ENCODE data around the gene YPEL2. TPM values are rescaled to one million over a fixed set of nuclear protein-coding genes. Genes with fewer than 3 reads are reported as not detected.
"Not testable (repeated sequence)": the region's sequence is repeated elsewhere in the genome, so short reads cannot be mapped to it uniquely, and the experiment has no call there.

YPEL2 gene
- total RNA-seq, 1 experiment from 2014 or later = 0.15 TPM

DNA sequence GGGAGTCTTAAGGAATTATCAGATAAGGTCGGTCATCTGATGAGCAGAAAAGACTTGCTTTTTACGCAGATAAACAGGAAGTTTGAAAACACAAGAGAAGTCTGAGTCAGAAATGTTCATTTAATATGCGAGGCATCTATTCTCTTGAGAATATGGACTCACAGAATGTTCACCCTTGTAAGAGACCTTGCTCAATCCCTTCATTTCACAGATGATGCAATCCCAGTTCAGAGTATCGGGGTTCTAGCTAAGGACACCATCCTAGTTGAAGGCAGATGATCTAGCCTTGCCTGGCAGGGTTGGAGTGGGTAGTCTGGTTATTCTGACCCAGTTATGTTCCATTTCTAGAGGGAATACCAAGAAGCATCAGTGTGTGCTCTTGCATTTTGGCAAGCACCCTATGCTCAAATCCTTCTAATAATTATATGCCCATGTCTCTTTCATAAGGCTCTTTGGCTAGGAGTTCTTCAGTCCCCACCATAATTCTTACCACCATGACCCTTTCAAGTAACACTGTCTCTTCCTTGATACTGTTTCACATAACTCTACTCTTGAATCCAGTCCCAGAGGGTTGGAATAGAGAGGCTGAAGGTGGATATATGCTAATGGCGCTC is 42.5 kb downstream of the YPEL2 start:
- DNase-seq (ENCODE audit: extremely low read depth, low read depth) = no peak

DNA sequence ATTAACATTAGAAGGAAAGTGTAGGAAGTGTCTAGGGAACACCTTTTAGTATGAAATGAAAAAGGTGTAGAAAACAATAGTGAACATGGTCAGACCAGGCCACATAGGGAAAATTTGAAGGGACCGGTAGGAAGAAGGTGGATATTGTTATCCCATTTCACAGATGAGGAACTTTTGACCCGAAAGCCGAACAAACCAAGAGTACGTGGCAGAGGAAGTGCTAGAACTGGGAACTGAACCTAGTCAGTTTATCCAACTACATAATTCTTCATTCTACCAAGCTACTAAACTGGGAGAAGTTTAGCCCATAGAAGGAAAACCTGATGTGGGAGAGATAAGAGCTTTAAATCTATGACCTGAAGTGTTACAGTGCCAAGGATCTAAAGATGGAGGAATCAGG is 43.2 kb downstream of the YPEL2 start:
- DNase-seq (ENCODE audit: extremely low read depth, low read depth) = no peak

DNA sequence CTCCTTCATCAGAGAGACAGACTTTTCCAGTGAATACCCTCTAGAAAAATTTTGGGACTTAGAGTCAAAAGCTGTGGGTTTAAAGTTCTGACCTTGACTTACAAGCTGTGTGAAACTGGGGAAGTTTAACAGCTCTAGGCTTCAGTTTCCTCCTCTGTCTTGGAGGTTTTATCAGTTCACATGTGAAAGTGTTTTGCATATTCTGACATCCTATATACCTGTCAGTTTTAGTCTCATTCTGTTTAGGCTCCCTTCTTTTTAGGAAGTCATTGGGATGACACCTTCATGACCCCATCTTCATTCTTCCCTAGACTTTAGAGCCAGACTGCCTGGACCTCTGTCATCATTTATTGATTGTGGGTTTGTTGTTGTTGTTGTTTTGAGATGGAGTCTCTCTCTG is 44.4 kb downstream of the YPEL2 start:
- no peak for DNase-seq (ENCODE audit: extremely low read depth, low read depth)

DNA sequence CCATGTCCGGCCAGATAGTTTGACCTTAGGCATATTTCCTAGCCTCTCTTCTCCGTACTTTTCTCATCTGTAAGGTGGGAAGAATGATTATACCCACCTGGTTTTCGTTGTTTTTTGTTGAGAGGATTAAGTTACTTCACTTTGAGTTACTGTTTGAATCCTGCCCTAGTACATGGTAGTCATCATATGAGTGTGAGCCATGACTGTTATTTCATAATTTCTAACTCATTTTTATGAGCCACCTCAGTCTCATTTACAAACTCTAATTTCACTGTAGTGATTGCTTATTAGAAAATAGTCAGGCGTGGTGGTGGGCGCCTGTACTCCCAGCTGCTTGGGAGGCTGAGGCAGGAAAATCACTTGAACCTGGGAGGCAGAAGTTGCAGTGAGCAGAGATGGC is 45.1 kb downstream of the YPEL2 start:
- no peak for DNase-seq (ENCODE audit: extremely low read depth, low read depth)

DNA sequence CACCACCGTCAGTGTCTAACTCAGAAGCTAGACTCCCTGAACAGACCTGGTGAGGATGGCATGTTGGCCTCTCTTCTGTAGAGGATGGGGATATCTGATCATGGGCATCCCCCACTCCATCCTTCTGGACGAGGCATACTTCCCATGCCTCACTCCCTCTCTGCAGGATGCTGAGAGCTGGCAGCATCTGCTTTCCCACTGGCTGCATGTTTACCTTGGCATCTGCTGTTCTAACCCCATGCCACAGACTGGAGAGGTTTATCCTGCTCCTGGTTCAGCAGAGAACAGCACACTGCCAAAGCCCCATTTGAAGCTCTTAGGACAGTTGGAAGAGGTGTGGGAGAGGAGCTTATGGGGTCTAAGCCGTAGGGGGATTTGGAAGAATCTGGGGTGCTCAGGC is 46.0 kb downstream of the YPEL2 start:
- no peak for DNase-seq (ENCODE audit: extremely low read depth, low read depth)

DNA sequence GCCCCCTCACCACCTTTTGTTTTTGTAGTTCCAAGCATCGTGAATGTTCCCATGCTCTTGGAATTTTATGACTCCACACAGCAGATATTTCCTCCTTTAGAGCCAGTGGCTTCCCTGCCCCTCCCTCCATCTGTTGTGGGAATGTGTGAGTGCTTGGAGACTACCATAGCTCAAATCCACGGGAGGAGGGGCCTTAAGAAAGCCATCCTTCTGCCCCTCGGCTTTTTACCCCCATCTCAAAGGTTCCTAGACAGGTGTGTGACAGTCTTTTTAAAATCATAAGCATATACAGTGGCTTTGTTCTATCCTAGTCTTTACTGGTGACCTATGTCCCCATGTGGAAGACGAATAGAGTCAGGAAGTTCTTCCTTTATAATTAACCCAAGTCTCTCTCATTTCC is 47.2 kb downstream of the YPEL2 start:
- DNase-seq (ENCODE audit: extremely low read depth, low read depth) = no peak

DNA sequence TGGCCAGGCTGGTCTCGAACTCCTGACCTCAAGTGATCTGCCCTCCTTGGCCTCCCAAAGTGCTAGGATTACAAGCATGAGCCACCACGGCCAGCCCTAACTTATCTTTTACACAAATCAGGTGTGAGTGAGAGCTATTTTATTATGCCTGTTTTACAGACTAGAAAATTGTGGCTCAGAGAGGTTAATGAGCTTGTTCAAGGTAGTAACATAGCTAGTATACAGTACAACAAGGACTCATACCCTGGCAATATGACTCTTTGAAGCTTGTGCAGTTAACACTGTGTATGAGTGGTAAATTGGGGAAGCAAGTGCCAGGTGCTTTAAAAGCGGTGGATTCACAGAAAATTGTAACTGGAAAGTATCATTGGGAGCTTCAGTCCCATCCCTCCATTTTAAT is 49.0 kb downstream of the YPEL2 start:
- DNase-seq (ENCODE audit: extremely low read depth, low read depth) = no peak

DNA sequence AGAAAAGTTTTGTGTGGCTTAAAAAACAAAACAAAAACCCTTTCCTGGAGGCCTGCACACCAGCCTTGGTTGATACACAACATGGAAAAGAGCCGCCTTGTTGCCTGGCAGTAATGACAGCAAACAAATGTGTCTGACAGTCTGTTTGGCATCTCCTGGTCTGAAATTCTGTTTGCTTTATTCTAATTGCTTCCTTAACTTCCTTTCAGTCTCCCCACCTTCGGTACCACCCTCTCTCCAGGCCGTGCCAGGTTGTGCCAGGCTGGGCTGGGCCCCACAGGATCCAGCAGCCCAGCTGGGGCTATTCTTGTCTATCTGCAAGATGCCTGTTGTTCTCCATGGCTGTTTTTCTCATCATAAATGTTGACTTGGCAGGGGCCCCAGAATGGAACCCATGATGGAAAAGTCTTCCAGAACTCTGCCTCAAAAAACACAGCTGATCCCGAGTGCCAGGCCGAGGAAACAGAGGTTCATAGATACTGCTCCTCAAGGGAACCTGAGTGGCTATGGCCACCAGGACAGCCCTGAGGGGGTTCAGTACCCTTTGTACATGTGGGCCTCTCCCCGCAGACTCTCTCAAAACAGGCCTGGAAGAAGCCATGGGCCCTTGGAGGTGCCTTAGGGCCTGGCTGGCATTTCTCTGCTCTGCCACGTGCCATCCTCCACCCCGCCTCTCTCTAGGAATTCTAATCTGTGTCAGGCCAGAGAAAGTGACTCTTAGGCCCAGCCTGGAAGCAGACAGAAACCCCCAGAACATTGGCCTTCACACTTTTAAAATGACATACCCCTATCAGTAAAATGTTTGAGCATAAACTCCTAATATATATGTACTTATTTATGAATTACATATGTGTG is 50.5 kb downstream of the YPEL2 start:
- no peak for DNase-seq (ENCODE audit: extremely low read depth, low read depth)

DNA sequence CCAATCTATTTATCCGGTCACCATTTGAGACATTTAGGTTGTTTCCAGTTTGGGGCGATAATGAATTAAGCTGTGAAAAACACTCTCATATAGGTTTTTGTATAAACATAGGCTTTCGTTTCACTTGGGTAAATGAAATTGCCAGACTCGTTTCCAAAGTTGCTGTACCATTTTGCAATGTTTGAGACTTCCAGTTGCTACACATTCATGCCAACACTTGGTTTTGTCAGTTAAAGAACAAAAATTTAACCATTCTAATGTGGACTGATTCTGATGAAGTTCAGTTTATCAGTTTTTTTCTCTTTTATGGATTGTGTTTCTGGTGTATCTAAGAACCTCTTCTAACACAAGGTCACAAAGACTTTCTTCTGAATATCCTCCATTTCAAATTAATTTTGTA is 52.4 kb downstream of the YPEL2 start:
- DNase-seq (ENCODE audit: extremely low read depth, low read depth) = no peak

DNA sequence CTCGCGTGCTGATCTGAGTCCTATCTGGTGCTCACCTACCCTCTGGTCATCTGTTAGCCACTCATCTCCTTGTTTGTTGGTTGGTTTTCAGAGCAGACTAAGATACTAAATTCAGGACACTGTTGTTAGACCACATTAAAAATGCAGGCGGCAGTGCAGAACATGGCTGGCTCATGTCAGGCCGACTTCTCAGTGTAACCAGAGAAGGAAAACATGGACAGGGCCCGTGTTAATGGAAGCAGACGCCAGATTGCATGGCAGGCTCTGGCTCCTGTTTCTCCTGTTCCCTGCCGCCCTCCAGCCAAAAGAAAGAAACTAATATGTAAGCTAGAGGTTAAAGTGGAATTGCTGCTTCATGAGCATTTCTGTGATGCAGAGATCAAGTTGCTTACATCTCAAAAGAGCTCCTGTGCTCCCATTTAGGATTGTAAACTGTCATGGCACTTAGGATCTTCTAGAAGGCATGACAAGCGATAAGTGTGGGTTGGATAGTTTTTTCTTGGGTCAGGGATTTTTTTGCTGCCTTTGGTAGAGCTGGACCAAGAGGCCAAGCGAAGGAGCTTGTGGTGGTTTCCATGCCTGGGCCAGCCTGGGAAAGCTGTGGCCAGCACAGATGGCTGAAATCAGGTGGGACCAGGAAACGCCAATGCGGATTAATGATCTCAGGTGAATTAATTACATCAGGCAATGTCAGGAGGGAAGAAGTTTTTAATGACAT is 56.1 kb downstream of the YPEL2 start:
- DNase-seq (ENCODE audit: extremely low read depth, low read depth) = no peak

DNA sequence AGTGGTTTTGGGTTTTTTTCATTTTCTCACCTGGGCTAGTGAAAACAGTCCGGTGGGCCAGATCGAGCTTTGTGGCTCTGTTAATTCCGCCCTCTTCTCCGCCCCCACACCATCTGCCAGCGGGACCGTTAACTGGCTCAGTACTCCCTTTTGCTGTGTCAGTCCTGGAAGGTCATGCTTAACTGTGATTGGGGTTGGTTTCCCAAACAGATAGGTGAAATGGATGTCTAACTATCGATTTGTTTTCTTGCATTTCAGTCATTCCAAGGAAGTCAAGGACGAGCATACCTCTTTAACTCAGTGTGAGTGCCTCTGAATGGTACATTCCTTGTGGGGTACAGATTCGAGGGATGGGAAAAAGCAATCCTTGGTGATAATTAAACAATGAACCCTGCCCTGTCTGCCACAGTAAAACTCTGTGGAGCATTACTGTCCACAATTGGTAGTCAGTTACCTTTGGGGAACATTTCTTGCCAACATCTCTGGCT is 56.7 kb downstream of the YPEL2 start:
- DNase-seq (ENCODE audit: extremely low read depth, low read depth) = no peak

DNA sequence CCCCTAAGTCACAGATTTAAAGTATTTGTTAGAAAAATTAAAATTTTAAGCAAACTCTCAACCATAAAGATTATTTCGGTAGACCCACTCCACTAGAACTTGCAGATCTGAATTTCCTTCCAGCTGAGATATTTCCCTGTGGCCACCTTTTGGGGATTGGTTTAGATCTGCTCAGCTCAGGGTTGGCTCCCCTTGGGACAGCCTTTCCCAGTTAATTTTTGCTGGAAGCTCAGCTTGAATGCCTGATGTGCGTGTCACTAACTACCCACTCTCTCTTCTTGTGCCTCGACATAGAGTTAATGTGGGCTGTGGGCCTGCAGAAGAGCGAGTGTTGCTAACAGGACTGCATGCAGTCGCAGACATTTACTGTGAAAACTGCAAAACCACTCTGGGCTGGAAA is 57.6 kb downstream of the YPEL2 start:
- no peak for DNase-seq (ENCODE audit: extremely low read depth, low read depth)

DNA sequence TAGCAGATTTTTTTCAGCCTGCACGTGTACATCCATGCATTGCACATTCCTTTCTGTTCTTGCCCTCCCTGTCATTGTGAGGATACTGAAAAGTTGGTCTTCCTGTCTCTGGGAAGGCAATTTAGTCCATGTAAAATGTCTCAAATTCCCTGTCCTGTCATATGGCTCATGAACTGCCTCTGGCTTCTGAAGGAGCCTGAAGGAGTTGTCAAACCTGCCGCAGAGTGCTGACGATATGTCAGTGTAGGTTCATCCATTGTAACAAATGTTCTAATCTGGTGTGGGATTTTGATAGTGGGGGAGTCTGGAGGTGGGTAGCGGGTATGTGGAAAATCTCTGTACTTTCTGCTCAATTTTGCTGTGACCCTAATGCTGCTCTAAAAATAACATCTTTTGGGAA is 59.6 kb downstream of the YPEL2 start:
- DNase-seq (ENCODE audit: extremely low read depth, low read depth) = no peak

DNA sequence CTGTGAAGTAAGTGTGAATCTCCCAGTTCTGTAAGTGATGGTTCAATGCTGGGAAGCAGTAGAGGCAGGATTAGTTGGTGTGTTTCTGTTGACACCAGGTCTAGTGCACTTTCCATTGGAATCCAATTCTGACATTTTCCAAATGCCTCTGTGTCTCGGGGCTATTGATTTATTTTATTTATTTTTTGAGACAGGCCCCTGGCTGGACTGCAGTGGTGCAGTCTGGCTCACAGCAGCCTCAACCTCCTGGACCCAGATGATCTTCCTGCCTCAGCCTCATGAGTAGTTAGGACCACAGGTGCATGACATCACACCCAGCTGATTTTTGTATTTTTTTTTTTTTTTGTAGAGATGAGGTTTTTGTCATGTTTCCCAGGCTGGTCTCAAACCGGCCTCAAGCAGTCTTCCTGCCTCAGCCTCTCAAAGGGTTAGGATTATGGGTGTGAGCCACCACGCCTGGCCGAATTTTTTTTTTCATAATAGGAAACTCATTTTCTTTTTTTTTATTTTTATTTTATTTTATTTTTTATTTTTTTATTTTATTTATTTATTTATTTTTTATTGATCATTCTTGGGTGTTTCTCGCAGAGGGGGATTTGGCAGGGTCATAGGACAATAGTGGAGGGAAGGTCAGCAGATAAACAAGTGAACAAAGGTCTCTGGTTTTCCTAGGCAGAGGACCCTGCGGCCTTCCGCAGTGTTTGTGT is 61.7 kb downstream of the YPEL2 start:
- DNase-seq (ENCODE audit: extremely low read depth, low read depth) = no peak

DNA sequence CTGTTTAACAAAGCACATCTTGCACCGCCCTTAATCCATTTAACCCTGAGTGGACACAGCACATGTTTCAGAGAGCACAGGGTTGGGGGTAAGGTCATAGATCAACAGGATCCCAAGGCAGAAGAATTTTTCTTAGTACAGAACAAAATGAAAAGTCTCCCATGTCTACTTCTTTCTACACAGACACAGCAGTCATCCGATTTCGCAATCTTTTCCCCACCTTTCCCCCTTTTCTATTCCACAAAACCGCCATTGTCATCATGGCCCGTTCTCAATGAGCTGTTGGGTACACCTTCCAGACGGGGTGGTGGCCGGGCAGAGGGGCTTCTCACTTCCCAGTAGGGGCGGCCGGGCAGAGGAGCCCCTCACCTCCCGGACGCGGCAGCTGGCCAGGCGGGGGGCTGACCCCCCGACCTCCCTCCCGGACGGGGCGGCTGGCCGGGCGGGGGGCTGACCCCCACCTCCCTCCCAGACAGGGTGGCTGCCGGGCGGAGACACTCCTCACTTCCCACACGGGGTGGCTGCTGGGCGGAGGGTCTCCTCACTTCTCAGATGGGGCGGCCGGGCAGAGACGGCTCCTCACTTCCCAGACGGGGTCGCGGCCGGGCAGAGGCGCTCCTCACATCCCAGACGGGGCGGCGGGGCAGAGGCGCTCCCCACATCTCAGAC is 62.4 kb downstream of the YPEL2 start:
- not testable (repeated sequence) for DNase-seq (ENCODE audit: extremely low read depth, low read depth)

DNA sequence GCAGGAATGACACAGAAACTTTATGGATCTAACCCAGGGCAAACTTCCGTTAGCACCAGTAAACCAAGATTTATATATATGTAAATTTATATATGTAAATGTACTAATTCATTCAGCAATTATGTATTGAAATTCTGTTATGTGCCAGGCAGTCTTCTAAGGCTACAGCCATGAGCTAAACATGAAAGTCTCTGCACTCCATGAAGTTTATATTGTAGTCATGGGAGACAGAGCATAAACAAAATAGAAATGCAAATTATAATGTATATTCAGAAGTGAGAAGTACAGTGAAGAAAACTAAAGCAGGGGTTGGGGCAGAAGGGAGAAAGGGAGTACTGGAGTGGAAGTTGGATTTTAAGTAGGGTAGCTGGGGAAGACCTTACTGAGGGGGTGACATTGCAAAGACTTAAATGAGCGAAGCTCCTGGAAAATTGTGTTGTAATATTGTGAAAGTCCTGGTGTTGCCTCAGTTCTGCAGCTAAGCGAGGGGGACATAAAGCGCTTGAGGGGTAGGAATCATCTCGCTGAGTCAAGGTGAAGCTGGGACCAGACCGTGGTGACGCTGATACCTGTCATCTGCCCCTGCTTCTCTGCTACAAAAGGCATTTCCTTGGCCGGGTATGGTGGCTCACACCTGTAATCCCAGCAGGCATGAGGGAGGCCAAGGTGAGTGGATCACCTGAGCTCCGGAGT is 64.8 kb downstream of the YPEL2 start:
- no peak for DNase-seq (ENCODE audit: extremely low read depth, low read depth)

DNA sequence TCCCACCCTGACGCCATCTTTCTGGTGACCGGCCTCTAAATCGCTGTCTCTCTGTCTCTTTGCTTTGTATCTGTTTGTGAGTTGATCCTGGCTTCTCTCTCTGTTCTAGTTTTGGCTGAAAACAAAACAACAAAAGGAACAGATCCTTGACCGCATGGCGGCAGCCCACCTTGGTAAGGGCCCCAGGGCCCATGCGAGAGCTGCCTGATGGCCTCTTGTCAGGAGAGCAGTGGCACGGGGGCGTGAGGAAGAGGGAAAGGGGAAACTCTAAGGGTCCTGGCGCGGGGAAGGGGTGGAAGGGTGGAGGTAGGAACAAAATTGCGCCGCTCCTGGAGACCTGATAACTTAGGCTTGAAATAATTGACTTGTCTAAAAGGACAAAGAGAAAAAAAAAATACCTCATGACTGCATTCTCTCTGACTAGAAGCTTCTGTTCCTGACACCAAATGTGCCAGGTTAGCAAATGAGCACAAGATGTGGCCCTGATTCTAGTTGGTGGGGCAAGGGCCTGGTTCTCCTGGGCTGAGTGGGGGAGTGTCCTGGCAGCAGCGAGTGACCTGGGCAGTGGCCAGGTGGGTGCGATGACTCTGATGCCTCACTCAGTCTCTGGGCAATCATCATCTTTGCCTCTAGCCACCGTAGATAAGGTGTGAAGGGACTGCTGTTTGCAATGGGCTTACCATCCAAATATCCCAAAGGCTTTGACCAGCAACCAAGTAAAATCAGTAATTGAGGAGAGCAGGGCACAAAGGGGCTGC is 66.0 kb downstream of the YPEL2 start:
- no peak for DNase-seq (ENCODE audit: extremely low read depth, low read depth)

DNA sequence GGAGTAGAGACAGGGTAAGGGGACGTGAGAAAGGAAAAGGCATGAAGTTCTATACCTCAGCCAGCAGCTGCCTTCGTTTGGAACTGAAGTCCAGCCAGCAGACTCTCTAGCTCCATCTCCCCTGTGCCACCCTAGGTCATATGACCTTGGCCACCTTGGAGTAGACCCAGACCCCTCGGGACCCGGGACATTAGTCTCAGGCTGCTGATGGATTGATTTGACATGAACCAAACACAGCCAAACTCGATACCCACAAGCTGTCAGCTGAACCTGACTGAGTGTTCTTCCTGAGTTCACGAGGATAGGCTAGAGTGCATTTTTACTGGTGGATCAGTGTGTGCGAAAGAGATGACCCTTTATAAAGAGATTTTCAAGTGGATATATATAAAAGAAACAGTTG is 68.5 kb downstream of the YPEL2 start:
- no peak for DNase-seq (ENCODE audit: extremely low read depth, low read depth)

DNA sequence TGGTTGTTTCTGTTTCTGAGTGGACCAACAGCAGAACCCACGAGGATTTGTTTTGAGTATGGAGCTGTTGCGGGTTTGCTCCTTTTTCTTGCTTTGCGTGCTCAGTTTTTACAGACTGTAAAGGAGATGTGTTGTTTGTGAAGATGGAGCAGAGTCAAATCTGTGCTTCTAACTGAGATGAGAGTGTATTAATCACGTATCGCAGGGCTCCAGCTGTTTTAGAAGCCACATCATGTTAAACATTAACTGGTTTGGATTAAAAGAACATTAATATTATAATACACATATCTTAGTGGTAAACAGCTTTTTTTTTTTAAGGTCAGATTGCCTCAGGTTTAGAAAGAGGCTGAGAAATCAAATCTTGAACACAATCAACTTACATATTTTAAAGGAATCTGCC is 69.4 kb downstream of the YPEL2 start:
- no peak for DNase-seq (ENCODE audit: extremely low read depth, low read depth)

Measured in NCI-H460 (cell line).